ENCODE data around the gene TMEM54. TPM values are rescaled to one million over a fixed set of nuclear protein-coding genes. Genes with fewer than 3 reads are reported as not detected.
"Not testable (repeated sequence)": the region's sequence is repeated elsewhere in the genome, so short reads cannot be mapped to it uniquely, and the experiment has no call there.

TMEM54 gene
- polyA plus RNA-seq, 1 donor, result 5.7 TPM

GRCh38 chr1:32918179-32918578 is 17.0 kb upstream of the TMEM54 start:
- DNase-seq, result no peak

DNA sequence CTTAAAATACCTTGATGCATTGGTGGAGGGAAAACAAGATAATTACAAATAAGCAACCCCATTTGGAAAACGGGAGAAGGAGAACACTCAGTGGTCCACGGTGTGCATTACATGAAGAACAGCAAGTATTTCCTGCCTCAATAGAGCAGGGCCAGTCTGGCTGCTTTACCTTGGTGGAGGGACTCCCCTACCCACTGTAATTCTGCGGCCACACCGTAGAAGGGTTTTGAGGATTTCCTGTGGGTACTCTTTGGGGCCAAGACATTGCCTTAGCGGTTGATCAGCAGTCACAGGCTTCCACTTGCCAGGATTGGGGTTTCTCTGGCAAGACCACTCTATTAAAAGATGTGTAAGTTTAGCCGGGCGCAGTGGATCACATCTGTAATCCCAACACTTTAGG is 16.3 kb upstream of the TMEM54 start:
- DNase-seq, result no peak

DNA sequence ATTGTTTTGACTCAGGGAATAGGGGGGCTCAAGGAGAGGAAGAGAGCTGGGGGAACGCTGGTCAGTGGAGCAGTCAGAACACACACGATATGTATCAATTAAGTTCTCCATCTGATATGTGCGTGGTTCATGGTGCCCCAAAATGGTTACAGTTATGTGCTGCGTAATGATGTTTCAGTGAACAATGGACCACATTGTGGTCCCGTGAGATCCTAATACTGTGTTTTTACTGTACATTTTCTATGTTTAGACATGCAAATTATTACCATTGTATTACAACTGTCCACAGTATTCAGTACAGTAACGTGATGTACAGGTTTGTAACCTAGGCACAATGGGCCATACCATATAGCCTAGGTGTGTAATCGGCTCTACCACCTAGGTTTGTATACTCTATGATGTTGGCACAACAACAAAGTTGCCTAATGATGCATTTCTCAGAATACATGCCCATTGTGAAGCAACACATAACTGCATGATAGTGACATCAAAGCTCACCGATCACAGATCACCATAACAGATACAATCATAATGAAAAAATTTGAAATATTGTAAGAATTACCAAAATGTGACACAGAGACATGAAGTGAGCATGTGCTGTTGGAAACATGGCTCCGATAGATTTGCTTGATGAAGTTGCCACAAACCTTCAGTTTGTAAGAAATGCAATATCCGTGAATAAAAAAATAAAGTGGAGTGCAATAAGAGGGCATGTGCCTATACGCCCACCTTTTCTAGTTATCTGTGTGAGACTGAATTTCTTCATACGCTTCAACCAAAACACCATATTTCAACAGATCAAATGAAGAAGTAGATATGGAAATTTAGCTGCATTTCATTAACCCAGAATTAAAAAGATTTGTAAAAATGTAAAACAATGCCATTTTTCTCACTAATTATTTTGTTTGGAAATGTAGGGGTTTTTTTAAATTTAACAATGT is 14.8 kb upstream of the TMEM54 start:
- no peak for DNase-seq

DNA sequence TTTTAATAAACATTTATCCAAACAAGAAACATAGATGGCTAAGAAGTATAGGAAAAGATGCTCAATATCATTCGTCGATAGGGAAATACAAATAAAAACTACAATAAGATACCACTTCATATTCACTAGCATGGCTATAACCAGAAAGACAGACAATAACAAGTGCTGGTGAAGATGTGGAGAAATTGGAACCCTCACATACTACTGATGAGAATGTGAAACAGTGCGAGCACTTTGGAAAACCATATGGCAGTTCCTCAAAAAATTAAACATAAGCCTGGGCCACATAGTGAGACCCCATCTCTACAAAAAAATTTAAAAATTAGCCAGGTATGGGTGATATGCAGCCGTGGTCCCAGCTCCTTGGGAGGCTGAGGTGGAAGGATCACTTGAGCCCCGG is 9.1 kb upstream of the TMEM54 start:
- DNase-seq, result no peak

- DNase-seq, result no peak
Measured at GRCh38 chr1:32907435-32907834, 6.2 kb upstream of the TMEM54 start.

GRCh38 chr1:32906654-32907053 is 5.5 kb upstream of the TMEM54 start:
- DNase-seq, result no peak

DNA sequence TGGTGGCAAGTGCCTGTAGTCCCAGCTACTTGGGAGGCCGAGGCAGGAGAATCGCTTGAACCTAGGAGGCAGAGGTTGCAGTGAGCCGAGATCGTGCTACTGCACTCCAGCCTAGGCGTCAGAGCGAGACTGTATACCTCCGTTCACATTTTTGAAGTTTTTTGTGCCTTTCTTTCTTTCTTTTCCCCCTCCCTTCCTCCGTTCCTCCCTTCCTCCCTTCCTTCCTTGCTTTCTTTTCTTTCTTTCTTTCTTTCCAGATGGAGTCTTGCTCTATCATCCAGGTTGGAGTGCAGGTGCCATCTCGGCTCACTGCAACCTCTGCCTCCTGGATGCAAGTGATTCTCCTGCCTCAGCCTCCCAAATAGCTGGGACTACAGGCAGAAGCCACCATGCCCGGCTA is 4.4 kb upstream of the TMEM54 start:
- not testable (repeated sequence) for DNase-seq

- no peak for DNase-seq
Measured at GRCh38 chr1:32904797-32905196, 3.6 kb upstream of the TMEM54 start.

- DNase-seq, result no peak
Measured at GRCh38 chr1:32903991-32904785, 3.0 kb upstream of the TMEM54 start.

- DNase-seq, result no peak
Measured at GRCh38 chr1:32902535-32902920, 1.3 kb upstream of the TMEM54 start.

- no peak for DNase-seq
Measured at GRCh38 chr1:32901823-32902534, 790 bp upstream of the TMEM54 start.

- no peak for DNase-seq
Measured at GRCh38 chr1:32900371-32900955, 726 bp downstream of the TMEM54 start.

GRCh38 chr1:32899586-32900296 is 1.4 kb downstream of the TMEM54 start:
- DNase-seq, result no peak

- DNase-seq, result no peak
Measured at GRCh38 chr1:32898958-32899357, 2.2 kb downstream of the TMEM54 start.

GRCh38 chr1:32898056-32898455 is 3.1 kb downstream of the TMEM54 start:
- DNase-seq, result no peak

DNA sequence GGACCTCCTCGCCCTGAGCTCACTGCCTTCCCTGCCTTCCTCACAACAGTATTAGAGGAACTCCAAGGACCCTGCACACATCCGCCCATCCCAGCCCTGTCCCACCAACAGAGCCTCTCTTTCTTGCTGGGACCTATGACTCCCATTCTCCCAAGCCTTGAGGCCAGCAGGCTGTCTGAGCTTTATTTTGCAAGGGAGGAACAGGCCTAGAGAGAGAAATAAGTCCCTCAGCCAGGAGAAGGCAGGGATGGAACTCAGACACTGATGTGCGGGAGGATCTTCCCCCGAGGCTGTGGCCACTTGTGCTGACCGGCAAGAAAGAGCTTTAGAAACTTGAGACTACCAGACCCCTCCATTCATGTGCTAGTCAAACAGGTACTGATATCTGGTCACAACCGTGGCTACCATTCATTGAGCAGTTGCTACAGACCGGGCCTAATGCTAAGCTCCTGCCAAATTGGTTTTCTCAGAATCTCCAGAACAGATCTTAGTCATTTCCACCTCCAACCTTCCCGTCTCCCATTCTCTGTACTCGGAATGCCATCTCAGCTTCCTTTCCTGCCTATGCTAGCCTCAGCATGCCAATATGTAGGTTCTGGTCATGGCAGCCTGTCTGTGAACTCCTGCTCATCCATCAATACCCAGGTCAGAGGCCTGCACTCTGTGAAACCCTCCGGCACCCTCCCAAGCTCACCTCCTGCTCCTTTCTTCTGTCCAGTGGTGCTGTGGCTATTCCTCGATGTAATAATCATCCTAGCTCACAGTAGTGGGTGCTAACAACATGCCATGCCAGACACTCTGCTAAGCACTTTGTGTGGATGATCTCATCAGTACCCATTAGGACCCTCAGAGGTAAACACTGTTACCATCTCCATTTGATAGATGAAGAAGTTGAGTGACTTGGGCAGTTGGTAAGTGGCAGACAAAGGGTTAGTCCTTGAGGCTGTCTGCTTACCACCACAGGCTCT is 3.8 kb downstream of the TMEM54 start:
- no peak for DNase-seq

DNA sequence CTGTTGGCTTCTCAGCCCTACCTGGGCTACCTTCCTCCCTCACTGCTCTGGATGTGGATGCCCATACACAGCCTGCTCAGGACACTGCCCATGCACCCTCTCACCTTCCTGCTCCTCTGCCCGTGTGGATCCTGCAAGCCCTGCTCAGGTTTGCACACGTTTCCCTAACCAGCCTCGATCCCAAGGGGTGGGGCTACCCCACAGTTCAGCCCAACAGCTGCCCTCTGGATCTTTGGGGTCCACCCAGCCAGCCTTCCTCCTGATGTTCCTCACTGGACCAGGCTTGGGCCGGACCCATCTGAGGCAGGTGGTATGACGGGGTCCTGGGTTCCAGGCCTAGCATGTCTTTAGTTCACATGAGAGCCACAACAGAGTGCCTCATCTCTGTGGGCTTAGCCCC is 4.7 kb downstream of the TMEM54 start:
- DNase-seq, result no peak

GRCh38 chr1:32895325-32896215 is 5.6 kb downstream of the TMEM54 start:
- DNase-seq, result no peak

- DNase-seq, result no peak
Measured at GRCh38 chr1:32894681-32895080, 6.5 kb downstream of the TMEM54 start.
